Glomerular visceral epithelial cell (primary cell): Measurements from ENCODE around the gene IQSEC3.

Experiments
- DNase-seq: peaks from one replicate; pipeline ENCODE4 v3.0.0-alpha.2; 2016; ENCODE audit errors: extremely low spot score

Gene IQSEC3

GRCh38 chr12:78981-79380 lies 12.4 kb downstream of the IQSEC3 start:
- no peak for DNase-seq

- no peak for DNase-seq
Observed at GRCh38 chr12:80681-81190, 14.2 kb downstream of the IQSEC3 start.

GRCh38 chr12:82740-83139 lies 16.2 kb downstream of the IQSEC3 start:
- DNase-seq = no peak

GRCh38 chr12:84056-84455 lies 17.5 kb downstream of the IQSEC3 start:
- DNase-seq = no peak

- DNase-seq = no peak
Observed at GRCh38 chr12:85191-85666, 18.7 kb downstream of the IQSEC3 start.

GRCh38 chr12:87315-87714 lies 20.7 kb downstream of the IQSEC3 start:
- DNase-seq = no peak

GRCh38 chr12:87856-88255 lies 21.3 kb downstream of the IQSEC3 start:
- DNase-seq = no peak

- DNase-seq = no peak
Observed at GRCh38 chr12:89653-90052, 23.1 kb downstream of the IQSEC3 start.

GRCh38 chr12:91213-91612 lies 24.6 kb downstream of the IQSEC3 start:
- DNase-seq = no peak

GRCh38 chr12:93266-94005 lies 26.9 kb downstream of the IQSEC3 start:
- DNase-seq = no peak

- no peak for DNase-seq
Observed at GRCh38 chr12:96543-96942, 30.0 kb downstream of the IQSEC3 start.

- DNase-seq = no peak
Observed at GRCh38 chr12:98924-99352, 32.4 kb downstream of the IQSEC3 start.

- DNase-seq = no peak
Observed at GRCh38 chr12:99605-100004, 33.0 kb downstream of the IQSEC3 start.

GRCh38 chr12:101969-102878 lies 35.7 kb downstream of the IQSEC3 start:
- DNase-seq = no peak

GRCh38 chr12:102879-103168 lies 36.3 kb downstream of the IQSEC3 start:
- no peak for DNase-seq

- DNase-seq = no peak
Observed at GRCh38 chr12:103169-103981, 36.8 kb downstream of the IQSEC3 start.

GRCh38 chr12:104551-105081 lies 38.0 kb downstream of the IQSEC3 start:
- peak; percentile 9 for DNase-seq

- DNase-seq = no peak
Observed at GRCh38 chr12:105696-106095, 39.1 kb downstream of the IQSEC3 start.

- no peak for DNase-seq
Observed at GRCh38 chr12:106118-106591, 39.6 kb downstream of the IQSEC3 start.

GRCh38 chr12:108594-108993 lies 42.0 kb downstream of the IQSEC3 start:
- peak; percentile 49 for DNase-seq

- no peak for DNase-seq
Observed at GRCh38 chr12:109446-109845, 42.9 kb downstream of the IQSEC3 start.

GRCh38 chr12:109872-110271 lies 43.3 kb downstream of the IQSEC3 start:
- DNase-seq = no peak
